Left cardiac atrium (tissue), 4 donors: Measurements from ENCODE around the gene MOB2. TPM values are rescaled to one million over a fixed set of nuclear protein-coding genes. Genes with fewer than 3 reads are reported as not detected.
"Not testable (repeated sequence)": the region's sequence is repeated elsewhere in the genome, so short reads cannot be mapped to it uniquely, and the experiment has no call there.

Source experiments
- ATAC-seq, 2 donors: fragments of 200-7000 bp; cut with Tn5 transposase; one replicate each; pipeline ENCODE4 v1.9.1; 2020; ENCODE audit warnings: mild to moderate bottlenecking in 2 of 2, moderate library complexity in 2 of 2
- DNase-seq: peaks from one replicate; pipeline ENCODE4 v3.0.0-alpha.2; 2020
- intact Hi-C, 2 donors: fragments of 100-400 bp; cut with DNase I; formaldehyde crosslinking; loops; one replicate each; pipeline versions ENCODE4 v1.14.1 to v1.15.1; 2022 to 2023
- total RNA-seq, 2 donors: library from RNA; stranded (reverse); fragmentation: NEBNext Ultra II Directional; extraction: Animal tissue kit (Norgen Biotek cat#: 25700); gene quantifications; one replicate each; pipeline ENCODE4 v1.2.1, GENCODE V29; 2021
- donor health status: DM: no; HTN: yes; CAD: no.
- donor health status: DM: no; HTN: yes; CAD: no; lungs with severe emphysema.
- donor health status: DM: yes; HTN: yes; CAD: no.
- donor health status: Dilated cardiomyopathy.

The MOB2 gene
- total RNA-seq, 2 donors from 2014 or later: 36.6 to 44.0 TPM

DNA sequence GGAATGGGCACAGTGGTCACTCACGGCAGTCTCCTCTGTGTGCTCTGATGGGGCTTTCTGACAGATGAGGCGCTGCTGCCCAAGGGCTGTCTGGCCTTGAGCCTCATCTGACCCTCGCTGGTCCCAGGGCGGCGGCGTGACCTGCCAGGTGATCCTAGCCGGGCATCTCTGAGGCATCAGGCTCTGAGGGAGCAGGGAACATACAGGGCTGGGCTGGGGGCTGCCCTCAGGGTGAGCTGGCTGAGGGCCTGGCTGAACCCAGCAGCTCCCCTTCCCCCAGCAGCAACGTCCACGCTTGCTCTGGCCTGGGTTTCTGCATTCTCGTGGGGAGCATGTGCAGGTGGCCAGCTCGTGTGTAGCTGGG lies 47.6 kb downstream of the MOB2 start:
- intact Hi-C loops: no loop called here

GRCh38 chr11:1438261-1438966 lies 48.2 kb downstream of the MOB2 start:
- ATAC-seq (peak; percentile 20 to 32), DNase-seq (no peak)
- intact Hi-C loops: no loop called here

More for the DNA sequence above, 47.6 kb downstream of the MOB2 start:
- DNase-seq (no peak), ATAC-seq (no peak)

DNA sequence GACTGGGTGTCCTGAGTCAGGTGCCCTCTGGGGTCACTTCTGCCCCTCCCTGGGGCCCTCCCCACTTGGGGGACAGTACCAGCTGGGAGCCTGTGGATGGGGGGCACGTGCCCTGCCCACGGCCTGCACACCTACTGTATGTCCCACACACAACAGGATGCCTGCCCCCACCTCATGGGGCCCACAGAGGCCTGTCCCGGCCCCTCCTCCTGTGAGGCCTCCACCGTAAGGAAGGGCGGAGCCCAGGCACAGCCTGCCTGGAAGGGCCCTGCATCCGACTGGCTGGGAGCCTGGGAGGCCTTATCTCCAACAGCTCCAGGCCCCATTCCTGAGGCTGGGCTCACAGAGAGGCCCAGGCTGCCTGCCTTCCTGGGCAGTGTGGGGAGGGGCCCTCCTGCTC lies 49.1 kb downstream of the MOB2 start:
- ATAC-seq (peak; percentile 94 to 96), DNase-seq (peak; percentile 81)
- intact Hi-C loops: no loop called here

- intact Hi-C loops: no loop called here
- ATAC-seq (no peak), DNase-seq (no peak)
Observed at GRCh38 chr11:1436468-1437039, 50.0 kb downstream of the MOB2 start.

DNA sequence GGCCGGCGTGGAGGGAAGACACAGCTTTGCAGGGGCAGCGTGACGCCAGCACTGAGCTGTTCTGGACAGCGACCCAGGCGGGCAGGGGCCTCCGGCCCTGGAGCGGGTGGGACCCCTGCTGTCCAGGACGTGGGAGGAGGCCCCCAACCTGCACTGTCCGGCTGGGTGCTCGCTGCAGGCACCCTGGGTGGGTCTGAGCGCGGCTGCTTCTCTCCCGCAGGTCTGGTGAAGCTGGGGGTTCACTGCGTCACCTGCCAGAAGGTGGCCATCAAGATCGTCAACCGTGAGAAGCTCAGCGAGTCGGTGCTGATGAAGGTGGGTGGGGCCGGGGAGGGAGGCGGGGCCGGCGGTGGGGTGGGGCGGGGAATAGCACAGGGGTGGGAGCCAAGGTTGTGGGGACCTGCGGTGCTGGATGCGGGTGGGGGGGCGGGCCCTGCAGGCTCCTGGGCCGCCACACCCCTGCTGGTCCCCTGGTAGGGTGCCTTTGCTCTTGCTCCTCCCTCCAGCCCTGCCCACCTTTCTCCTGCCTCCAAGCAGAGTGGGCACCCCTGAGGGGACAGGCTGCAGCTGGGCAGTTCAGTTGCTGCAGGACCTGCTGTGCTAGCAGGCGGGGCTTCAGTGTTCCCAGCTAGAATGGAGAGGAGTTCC lies 50.6 kb downstream of the MOB2 start:
- intact Hi-C loops: no loop called here
- ATAC-seq (no peak), DNase-seq (no peak)

DNA sequence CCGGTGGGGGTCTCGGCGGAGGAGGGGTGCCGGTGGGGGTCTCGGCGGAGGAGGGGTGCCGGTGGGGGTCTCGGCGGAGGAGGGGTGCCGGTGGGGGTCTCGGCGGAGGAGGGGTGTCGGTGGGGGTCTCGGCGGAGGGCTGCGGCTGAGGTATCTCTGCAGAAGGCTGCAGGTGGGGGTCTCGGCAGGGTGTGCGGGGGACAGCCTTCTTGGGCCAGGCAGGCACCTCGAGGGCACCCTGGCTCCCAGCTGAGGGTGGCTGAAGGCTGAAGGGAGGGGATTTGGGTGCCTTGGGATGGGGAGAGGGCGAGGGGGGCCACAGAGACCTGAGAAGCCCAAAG lies 51.1 kb downstream of the MOB2 start:
- intact Hi-C loops, DNase-seq, ATAC-seq: not testable (repeated sequence)

DNA sequence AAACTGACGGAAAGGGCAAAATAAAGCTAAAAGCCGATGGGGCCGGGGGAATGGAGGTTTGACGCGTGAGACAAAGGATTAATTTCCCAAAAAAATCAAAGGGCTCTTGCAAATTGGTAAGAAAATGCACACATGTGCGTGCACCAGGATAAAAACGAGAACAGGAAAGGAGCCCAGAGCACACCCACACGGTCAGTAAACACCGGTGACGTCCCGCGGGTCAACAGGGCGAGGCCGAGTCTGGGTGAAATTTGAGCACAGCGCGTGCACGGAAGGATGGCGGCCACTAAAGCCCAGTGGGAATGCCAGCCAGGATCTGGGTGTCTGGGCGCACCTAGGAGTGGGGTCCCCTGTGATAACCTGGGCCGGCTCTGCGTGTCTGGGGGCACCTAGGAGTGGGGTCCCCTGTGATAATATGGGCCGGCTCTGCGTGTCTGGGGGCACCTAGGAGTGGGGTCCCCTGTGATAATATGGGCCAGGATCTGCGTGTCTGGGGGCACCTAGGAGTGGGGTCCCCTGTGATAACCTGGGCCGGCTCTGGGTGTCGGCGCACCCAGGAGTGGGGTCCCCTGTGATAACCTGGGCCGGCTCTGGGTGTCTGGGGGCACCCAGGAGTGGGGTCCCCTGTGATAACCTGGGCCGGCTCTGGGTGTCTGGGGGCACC lies 52.5 kb downstream of the MOB2 start:
- no peak for DNase-seq
- intact Hi-C loops: no loop called here
- ATAC-seq: no peak

DNA sequence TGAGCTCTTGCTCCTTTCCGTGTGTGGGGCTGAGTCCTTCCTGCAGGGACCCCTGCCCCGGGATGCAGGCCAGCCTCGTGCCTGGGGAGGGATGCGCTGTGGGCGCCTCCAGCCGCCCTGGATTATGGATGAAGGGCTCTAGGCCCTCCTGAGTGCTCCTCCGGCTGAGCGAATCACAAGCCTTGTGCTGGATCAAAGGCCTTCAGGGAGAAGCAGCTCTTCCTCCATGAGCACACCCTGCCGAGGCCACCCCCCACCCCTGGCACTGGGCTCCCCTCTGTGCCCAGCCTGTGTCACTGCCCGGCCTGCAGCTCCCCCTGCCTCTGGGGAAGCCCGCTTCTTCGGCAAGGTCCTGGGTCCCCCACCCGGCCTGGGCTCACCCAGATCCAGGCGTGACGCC lies 53.0 kb downstream of the MOB2 start:
- ATAC-seq: no peak
- no peak for DNase-seq

GRCh38 chr11:1428762-1429316 lies 57.7 kb downstream of the MOB2 start:
- DNase-seq (no peak), ATAC-seq (no peak)
- intact Hi-C loops: no loop called here

More for the DNA sequence above, 53.0 kb downstream of the MOB2 start:
- intact Hi-C loops: no loop called here

- intact Hi-C loops: no loop called here
- ATAC-seq: no peak
- DNase-seq: no peak
Observed at GRCh38 chr11:1425439-1425838, 61.1 kb downstream of the MOB2 start.

- DNase-seq: no peak
- intact Hi-C loops: no loop called here
Observed at GRCh38 chr11:1425006-1425405, 61.6 kb downstream of the MOB2 start.

GRCh38 chr11:1423406-1423805 lies 63.2 kb downstream of the MOB2 start:
- ATAC-seq, DNase-seq, intact Hi-C loops: not testable (repeated sequence)

More at GRCh38 chr11:1425006-1425405, 61.6 kb downstream of the MOB2 start:
- ATAC-seq: no peak

DNA sequence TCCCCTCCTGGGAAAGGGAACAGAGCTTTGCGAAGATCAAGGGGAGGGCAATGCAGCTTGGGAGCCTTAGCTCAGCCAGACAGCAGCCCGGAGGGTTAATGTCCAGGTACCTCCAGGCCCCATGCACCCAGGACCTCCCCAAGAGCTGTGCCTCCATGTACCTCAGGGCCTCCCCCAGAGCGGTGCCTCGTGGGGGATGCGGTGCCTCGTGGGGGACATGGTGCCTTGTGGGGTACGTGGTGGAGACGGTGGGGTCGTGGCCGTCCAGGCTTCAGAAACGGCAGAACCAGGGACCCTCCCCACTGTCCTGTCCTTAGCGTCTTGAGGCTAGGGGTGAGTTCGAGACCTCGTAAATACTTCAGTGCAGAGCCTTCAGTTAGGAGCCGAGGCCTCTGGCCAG lies 63.6 kb downstream of the MOB2 start:
- intact Hi-C loops: no loop called here
- no peak for ATAC-seq

GRCh38 chr11:1422481-1422880 lies 64.1 kb downstream of the MOB2 start:
- DNase-seq (no peak), ATAC-seq (no peak)
- intact Hi-C loops: no loop called here

More for the DNA sequence above, 63.6 kb downstream of the MOB2 start:
- DNase-seq: no peak

DNA sequence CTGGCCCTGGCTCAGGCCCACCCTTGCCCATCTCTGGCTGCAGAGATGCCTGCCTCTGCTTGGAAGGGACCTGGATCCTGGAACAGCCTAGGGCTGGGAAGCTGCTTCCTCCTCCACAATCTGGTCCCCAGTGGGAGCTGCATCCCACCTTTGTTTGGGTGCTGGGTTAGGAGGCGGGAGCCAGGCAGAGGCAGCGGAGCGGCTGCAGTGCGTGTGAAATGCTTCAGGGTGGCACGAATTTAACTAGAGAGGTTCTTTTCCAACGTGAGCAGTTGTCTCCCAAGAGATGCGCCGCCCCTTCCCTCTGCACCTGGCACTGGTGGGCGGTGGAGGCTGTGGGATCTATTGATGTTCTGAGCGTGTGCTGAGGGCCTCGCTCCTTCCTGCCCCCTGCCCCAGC lies 65.3 kb downstream of the MOB2 start:
- intact Hi-C loops: no loop called here
- no peak for ATAC-seq
- DNase-seq: no peak

- ATAC-seq (no peak), DNase-seq (no peak)
- intact Hi-C loops: no loop called here
Observed at GRCh38 chr11:1419811-1420210, 66.8 kb downstream of the MOB2 start.
